Spleen (tissue), 7 donors: ENCODE results near the gene CCDC50.

Experiments used
- CTCF ChIP-seq, 11 experiments: fragments of 200-600 bp in 7 of 11; fragments of 450-650 bp in 4 of 11; sonication (generic) in 4 of 11; IDR thresholded peaks in 8 of 11; conservative IDR thresholded peaks in 3 of 11; 1 replicate in 7 of 11; 2 replicates in 4 of 11; pipeline versions ENCODE4 v1.4.0 to v1.8.0; 2016 to 2021; ENCODE audit warnings: antibody characterized with exemption in 11 of 11, inconsistent platforms in 4 of 11, mild to moderate bottlenecking in 1 of 11
- POLR2A ChIP-seq, 3 donors: fragments of 450-650 bp; IDR thresholded peaks; one replicate each; pipeline ENCODE4 v1.5.1; 2017; ENCODE audit warnings: antibody characterized with exemption in 3 of 3, mild to moderate bottlenecking in 1 of 3
- donor health status: DM: no; HTN: no; CAD: no; lungs with moderate emphysema.
- donor health status: DM: no; HTN: no; CAD: no.
- donor health status: DM: no; HTN: no; CAD: no.

GRCh38 chr3:191376516-191377141 is 47.4 kb downstream of the CCDC50 start:
- TF ChIP-seq CTCF (IDR thresholded peaks at IDR 0.05 in 8 of 11, conservative IDR thresholded peaks at IDR 0.05 in 3 of 11) (no peak), POLR2A (IDR thresholded peaks at IDR 0.05) (no peak)
